GM06990 (cell line): Measurements from ENCODE around the gene SP1.
"Not testable (repeated sequence)": the region's sequence is repeated elsewhere in the genome, so short reads cannot be mapped to it uniquely, and the experiment has no call there.

Experiments
- DNase-seq: peaks from one replicate; pipeline ENCODE4 v3.0.0-alpha.2; 2011; ENCODE audit not compliant: insufficient read length; ENCODE audit errors: extremely low read depth
- H3K27me3 ChIP-seq: replicated peaks from 2 replicates; pipeline ENCODE4 v1.6.0; 2011; ENCODE audit warnings: low read length; ENCODE audit not compliant: control insufficient read depth, insufficient read depth
- H3K36me3 ChIP-seq: 2 replicates; pipeline ENCODE4 v1.5.1; 2011; ENCODE audit warnings: low read length; ENCODE audit not compliant: control insufficient read depth, insufficient read depth
- H3K4me3 ChIP-seq: replicated peaks from 2 replicates; pipeline ENCODE4 v1.5.1; 2011; ENCODE audit warnings: low read depth, mild to moderate bottlenecking, control low read depth, low read length
- TF ChIP-seq, protein P1 (sequence below): IDR thresholded peaks from 2 replicates; pipeline ENCODE4 v1.5.1; 2011; ENCODE audit warnings: low read length, control low read depth, mild to moderate bottlenecking, inconsistent platforms; ENCODE audit not compliant: insufficient read depth, poor library complexity, severe bottlenecking

Gene SP1

GRCh38 chr12:53428741-53429140, 48.8 kb downstream of the SP1 start:
- H3K4me3 ChIP-seq = no peak overlapping the region
- TF ChIP-seq, protein P1, sequence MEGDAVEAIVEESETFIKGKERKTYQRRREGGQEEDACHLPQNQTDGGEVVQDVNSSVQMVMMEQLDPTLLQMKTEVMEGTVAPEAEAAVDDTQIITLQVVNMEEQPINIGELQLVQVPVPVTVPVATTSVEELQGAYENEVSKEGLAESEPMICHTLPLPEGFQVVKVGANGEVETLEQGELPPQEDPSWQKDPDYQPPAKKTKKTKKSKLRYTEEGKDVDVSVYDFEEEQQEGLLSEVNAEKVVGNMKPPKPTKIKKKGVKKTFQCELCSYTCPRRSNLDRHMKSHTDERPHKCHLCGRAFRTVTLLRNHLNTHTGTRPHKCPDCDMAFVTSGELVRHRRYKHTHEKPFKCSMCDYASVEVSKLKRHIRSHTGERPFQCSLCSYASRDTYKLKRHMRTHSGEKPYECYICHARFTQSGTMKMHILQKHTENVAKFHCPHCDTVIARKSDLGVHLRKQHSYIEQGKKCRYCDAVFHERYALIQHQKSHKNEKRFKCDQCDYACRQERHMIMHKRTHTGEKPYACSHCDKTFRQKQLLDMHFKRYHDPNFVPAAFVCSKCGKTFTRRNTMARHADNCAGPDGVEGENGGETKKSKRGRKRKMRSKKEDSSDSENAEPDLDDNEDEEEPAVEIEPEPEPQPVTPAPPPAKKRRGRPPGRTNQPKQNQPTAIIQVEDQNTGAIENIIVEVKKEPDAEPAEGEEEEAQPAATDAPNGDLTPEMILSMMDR = no peak
- H3K36me3 ChIP-seq = no peaks in the 10 kb centered on the region
- no peaks in the 10 kb centered on the region for H3K27me3 ChIP-seq
- no peak for DNase-seq

GRCh38 chr12:53430116-53430515, 50.1 kb downstream of the SP1 start:
- no peak for DNase-seq
- TF ChIP-seq, protein P1 = no peak
- Histone ChIP-seq H3K4me3 (no peak overlapping the region), H3K27me3 (no peaks in the 10 kb centered on the region), H3K36me3 (no peaks in the 10 kb centered on the region)

DNA sequence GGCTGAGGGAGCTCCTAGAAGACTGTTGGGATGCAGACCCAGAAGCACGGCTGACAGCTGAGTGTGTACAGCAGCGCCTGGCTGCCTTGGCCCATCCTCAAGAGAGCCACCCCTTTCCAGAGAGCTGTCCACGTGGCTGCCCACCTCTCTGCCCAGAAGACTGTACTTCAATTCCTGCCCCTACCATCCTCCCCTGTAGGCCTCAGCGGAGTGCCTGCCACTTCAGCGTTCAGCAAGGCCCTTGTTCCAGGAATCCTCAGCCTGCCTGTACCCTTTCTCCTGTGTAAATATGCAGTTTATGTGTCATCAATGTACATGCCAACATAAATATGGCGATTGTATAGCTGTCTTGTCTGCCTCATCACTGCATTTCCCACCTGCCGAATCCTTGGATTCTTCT, 51.2 kb downstream of the SP1 start:
- DNase-seq = no peak
- no peak overlapping the region for H3K4me3 ChIP-seq
- no peaks in the 10 kb centered on the region for H3K36me3 ChIP-seq
- H3K27me3 ChIP-seq = no peaks in the 10 kb centered on the region
- TF ChIP-seq, protein P1 = no peak

GRCh38 chr12:53435326-53435725, 55.4 kb downstream of the SP1 start:
- H3K27me3 ChIP-seq, H3K4me3 ChIP-seq, DNase-seq, H3K36me3 ChIP-seq: not testable (repeated sequence)

GRCh38 chr12:53439582-53439981, 59.6 kb downstream of the SP1 start:
- H3K27me3 ChIP-seq, H3K36me3 ChIP-seq, H3K4me3 ChIP-seq, DNase-seq: not testable (repeated sequence)

- TF ChIP-seq, protein P1 = no peak
- Histone ChIP-seq H3K36me3 (peaks cover 10% of the 10 kb centered on the region), H3K4me3 (peak within 1 kb of the TSS; percentile 78)
Observed at GRCh38 chr12:53441040-53441833, 61.3 kb downstream of the SP1 start, which contains the start of gene PRR13. Gene PRR13 (plus strand): TSS chr12:53441734. CDS start chr12:53442715, 981 bp downstream.

More at GRCh38 chr12:53441040-53441833, 61.3 kb downstream of the SP1 start, which contains the start of gene PRR13:
- H3K27me3 ChIP-seq = no peaks in the 10 kb centered on the region
- DNase-seq = peak; percentile 93
